Activated CD4-positive, CD25-positive, alpha-beta regulatory T cell (primary cell): ENCODE results near the gene SYT2.
"Not testable (repeated sequence)": the region's sequence is repeated elsewhere in the genome, so short reads cannot be mapped to it uniquely, and the experiment has no call there.

ENCODE experiments used
- DNase-seq, 4 experiments: peaks; one replicate each; lab custom pipeline; 2025; lab: John Stamatoyannopoulos, UW

SYT2 gene

DNA sequence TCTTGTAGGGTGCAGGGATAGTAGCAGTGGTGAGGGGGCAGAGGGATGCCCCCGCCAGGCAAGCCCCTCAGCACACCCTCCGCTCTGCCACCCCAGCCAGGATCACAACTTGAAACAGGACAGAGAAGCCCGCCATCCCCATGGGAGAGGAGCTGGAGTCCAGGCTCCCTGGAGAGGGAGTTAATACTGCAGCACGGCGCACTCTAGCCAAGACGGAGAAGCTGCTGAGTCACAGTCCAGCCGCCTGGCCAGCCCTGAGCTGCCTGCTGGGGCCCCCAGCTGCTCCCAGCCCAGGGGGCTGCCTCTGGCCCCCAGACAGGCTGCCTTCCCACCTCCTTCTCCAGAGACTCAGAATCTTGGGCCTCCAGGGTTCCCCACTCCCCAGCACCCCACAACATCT is 87.2 kb downstream of the SYT2 start:
- DNase-seq: no peak

DNA sequence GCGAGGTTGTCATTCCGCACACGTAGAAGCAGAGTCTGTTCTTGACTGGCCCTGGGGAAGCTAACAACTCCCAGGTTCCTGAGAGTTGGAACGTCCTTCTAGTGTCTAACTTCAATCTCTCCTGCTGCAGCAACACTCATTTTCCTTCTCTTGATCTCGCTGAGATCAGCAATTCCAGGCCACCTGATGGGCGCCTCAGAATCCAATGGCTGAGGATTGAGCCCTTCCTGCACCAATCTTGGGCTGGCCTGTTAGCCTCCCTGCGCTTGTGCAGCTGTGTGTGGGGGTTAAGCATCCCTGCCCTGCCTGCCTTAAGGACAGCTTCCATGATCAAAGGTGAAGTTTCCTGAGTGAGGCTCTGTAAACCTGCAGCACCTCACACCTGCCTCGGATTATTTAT is 87.9 kb downstream of the SYT2 start:
- no peak for DNase-seq

DNA sequence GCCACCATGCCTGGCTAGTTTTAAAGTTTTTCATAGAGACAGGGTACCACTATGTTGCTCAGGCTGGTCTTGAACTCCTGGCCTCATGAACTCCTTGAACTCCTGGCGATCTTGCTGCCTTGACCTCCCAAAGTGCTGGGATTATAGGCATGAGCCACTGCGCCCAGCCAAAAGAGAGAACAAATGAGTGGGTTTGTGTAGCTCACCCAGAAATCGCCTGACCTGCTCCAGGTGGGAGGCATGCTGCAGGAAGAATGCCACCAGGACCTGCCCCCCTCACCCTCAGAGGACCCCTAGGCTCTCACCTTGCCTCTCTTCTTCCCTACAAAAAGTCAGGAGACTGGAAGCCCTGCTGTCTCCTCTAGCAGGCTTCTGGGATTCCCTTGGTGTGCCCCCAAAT is 88.8 kb downstream of the SYT2 start:
- DNase-seq: no peak

DNA sequence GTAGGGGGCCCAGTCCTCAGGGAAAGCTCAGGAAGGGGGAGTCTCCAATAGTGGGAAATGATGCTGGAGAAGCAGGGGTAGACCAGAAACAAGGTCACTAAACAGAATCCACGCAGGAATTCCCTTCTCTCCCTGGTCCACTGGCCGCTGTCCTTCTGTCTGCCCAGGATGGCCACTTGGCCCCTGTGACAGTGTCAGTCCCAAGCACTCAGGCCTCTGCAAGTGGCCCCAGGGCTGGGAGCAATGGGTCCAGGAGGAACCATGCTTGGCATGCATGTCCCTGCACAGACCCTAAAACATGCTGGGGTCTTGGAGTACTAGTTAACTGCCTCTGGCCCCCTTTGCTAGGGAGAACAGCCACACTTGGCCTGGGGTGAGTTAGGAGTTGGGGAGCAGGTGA is 90.2 kb downstream of the SYT2 start:
- not testable (repeated sequence) for DNase-seq

DNA sequence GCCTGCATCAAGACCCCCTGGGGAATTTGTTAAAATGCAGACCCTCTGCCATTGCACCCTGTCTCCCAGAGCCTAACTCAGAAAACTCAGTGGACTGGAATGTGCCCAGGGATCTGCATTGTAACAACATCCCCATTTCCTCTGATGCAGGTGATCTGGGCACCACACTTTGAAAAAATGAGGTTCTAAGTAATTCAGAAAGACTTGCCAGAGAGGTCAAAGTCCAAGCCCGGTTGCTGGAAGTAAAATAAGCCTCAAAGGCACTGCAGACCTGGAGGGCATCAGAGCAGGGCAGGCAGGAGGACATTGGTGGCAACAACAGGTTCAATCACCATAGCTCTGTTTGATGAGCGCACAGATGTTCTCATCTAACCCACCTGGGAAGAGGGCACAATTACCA is 90.7 kb downstream of the SYT2 start:
- DNase-seq: no peak

DNA sequence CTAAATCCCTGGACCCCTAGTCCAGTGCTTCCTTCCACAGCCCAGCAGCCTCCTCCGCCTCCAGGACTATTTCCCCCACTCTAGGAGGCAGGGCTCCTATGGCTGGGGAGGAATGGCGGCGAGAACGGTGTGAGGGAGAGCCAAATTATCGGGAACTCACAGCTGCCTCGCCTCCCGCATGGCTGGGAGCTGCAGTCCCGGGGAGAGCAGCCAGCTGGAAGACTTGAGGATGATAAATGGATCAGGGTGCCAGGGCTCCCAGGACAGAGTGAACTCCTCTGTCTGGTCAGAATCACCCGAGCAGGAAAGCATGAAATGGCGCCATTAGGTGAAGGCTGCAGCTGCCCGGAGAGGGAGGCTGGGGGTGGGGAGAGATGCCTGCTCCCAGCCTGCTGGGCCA is 91.2 kb downstream of the SYT2 start:
- not testable (repeated sequence) for DNase-seq

DNA sequence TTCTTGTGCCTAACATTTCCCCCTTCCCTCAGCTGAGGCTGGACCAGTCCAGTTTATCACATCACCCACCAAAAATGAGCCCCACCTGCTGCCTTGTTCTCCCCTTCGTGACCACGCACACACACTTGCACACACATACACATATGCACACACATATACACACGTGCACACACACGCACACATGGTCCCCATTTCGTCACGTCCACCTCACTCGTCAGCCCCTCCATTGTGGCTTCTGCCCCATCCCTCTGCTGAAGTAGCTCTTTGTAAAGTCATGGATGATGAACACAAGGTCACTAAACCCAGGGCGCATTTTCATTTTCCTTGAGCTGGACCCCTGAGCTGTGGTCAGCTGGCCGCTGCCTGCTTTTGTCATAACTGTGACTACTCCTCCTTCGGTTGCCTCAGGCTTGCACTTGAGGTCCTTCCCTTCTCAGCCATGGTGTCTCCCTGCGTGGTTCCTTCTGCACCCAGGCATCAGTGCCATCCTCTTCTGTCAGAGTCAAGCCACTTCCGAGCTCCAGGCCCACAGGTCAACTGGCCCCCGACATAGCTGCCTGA is 93.8 kb downstream of the SYT2 start:
- no peak for DNase-seq

DNA sequence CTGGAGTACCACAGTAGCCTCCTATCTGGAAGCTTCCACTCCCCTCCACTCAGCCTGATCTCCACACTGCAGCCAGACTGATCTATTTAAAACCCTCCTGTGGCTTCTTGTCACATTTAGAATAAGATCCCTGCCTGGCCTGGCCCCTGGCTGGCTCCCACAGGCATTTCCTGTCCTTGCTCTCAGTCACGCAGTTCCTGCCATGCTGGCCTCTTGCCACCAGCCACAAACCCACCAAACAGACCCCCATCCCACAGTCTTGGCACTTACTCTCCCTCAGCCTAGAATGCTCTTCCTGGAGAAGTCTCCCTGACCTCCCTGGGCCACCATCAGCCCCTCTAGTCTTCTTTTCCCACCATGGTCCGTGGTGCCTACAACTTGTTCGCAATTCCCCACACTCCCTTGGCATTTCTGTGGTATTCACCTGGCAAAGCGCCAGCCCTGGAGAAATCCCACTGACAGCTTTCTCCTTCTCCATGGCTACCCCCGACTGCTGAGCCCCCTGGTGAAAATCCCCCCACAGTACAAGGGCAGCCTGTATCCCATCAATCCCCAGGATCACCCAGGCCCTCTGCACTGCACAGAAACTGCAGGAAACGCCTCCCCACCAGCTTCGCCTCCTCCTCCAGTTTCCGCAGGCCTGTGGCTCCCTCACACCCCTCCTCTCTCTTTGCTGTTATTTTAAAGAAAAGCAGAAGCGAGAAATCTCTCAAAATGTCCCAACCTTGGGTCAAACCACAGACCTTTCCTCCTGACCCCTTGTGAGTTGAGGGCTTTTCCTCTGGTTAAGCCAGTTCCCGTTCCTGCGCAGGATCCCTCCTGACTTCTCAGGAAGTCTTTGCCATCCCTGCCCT is 94.5 kb downstream of the SYT2 start:
- no peak for DNase-seq

DNA sequence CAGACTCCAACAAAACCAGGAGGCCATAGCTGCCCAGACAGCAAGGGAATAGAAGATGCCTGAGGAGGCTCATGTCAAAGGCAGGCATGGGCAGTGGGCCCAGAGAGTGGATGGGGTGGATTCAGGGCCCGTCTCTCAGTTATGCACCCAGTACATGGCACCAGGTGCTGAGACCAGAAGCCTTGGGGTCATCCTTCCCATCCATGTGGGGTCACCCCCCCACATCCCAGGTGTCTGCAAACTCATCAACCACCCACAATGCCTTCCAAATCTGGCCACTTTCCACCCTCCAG is 95.1 kb downstream of the SYT2 start:
- not testable (repeated sequence) for DNase-seq

DNA sequence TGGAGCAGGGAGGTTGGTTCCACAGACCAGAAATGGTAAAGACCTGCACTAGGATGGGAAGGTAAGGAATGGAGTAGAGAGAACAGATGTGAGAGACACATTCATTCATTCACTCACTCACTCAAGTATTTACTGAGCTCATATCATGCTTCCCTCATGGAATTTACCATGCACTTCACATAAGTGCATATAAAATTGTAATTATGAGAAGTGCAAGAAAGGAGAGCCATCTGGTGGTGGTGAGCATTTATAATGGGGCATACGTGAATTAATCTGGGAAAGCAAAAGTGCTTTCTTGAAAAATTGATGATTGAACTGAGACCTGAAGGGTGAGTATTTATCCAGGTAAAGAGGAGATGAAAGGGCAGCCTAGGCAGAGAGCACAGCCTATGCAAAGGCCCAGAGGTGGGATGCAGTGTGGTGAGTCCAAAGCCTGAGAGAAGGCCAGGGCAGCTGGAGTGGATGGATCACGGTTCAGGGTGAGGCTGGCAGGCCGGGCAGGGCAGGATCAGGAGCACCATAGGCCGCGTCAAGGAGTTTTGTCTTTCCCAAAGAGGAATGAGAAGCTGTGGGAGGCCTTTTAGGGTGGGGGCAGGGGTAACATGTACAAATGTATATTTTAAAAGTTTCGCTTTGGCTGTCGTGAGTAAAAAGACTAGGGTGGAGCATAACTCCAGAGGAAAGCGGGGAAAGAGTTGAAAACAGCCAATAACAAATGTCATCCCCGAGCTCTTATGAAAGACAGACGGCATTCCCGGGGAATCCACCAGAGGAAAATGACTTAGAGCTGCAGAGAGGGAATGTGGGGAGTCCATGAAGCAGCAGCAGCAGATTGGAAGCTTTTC is 95.7 kb downstream of the SYT2 start:
- not testable (repeated sequence) for DNase-seq

DNA sequence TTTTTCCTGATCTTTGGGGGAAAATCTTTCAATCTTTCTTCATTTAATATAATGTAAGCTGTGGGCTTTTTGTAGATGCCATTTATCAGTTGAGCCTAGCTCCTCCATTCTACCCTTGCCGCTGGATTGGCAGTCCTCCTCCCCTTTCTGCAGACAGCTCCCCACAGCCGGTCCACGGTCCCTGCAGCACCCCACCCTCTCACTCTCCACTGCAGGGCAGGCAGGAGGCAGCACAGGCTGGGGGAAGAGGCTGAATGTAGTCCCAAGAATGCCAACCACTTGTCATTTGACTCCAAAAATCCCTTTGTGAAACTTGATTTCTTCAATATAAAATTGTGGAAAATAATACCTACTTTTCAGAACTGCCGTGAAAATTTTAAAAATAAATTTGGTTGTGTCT is 96.7 kb downstream of the SYT2 start:
- DNase-seq: no peak

DNA sequence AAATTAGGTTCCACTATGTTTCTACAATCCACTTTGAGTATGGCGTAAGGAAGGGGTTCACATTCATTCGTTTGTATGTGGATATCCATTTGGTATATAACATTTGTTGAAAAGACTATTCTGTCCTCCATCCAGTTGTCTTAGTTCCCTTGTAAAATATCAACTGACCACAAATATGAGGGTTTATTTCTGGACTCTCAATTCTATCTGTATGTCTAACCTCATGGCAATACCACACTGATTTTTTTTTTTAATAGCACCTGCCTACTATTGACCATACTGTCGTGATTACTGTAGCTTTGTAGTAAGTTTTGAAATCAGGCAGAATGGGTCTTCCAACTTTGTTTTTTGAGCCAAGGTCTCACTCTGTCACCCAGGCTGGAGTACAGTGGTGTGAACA is 98.2 kb downstream of the SYT2 start:
- not testable (repeated sequence) for DNase-seq

DNA sequence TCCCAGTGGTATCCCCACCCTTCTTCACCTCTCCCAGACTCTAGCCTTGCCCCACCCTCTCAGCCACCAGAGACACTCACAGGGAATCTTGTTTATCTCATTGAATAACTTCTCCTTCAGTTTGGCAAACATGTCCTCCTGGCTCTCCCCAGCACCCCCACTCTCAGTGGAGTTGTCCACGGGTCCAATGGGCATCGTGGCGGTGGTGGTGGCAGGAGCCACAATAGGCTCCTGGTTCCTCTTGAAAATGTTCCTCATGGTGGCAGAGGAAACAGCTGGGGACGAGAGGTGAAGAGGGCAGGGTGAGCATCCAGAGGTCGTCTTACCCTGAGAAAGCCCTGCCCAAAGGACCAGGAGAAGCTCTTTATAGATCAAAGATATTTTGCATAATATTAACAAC is 104.7 kb downstream of the SYT2 start:
- DNase-seq: no peak

DNA sequence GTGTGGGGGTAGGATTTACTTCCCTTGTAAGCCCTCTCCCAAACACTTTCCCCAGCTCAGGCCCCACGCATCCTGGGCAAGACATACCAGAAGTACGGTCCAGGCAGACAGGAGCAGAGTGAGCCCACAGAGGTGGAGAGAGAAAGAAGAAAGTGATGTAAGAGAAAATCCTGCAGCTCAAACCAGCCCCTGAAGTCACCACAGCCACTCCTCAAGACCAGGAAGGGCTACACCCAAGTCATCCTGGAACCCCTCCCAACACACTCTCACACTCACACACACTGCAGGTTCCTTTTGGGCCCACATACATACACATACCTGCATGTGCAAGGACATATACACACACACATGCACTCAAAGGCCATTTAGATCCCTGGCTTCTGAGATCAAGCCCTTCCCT is 106.8 kb downstream of the SYT2 start:
- no peak for DNase-seq

DNA sequence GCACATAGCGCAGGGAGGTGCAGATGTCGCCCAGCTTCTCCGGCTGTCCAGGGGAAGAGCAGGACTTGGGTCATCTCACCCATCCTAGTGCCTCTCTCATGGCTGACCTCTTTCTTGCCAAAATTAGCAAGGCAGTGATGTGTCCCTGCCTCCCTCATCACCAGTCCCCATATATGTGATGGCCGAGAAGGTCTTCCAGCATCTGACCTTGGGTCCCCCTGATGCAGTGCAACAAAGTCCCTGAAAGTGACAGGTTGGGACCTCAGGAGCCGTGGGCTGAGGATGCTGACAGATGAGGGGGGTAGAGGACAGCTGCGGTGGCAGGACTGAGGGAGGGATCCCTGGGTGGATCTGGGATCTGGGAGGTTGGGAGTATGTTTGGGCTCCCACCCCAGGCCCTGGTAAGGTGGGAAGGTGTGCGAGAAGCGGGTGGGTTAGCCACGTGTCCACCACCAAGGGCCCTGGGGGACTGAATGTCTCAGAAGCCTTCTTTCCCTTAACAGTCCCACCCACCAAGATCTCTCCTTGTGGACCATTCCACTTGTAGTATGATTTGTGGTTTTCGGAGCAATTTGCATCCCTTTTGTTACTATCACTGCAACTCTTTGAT is 109.7 kb downstream of the SYT2 start:
- DNase-seq: no peak

DNA sequence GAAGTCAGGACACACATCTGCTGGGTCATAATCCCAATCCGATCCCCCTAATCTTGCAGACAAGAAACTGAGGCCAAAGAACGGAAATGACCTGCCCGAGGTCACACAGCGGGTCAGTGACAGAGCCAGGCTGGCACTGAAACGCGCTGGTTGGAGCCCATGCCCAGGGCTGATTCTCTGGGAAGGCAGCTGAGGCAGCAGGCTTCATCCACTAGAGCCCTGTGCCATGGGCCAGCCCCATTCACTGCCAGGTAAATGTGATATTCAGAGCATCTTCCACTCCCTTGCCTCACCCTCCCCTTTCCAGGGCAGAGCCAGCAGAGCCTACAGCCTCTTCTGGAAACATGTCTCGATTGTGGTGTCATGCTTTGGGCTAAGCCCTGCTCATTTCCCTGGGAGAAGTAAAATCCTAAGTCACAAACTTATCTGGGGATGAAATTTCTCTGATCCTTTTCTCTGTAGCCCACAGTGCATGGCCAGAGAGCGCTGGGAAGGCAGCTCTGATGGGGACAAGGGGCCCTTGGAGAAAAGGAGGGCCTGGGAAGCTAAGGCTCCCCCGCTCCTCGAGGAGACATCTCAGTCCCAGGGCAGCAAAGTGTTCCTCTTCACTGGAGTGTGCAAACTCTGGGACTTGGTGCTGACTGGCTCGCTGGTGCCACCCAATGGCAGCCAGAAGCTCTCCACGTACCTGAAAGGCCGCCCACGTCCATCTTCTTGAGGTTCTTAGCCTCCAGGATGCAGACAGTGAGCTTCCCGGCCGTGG is 110.4 kb downstream of the SYT2 start:
- DNase-seq: no peak

DNA sequence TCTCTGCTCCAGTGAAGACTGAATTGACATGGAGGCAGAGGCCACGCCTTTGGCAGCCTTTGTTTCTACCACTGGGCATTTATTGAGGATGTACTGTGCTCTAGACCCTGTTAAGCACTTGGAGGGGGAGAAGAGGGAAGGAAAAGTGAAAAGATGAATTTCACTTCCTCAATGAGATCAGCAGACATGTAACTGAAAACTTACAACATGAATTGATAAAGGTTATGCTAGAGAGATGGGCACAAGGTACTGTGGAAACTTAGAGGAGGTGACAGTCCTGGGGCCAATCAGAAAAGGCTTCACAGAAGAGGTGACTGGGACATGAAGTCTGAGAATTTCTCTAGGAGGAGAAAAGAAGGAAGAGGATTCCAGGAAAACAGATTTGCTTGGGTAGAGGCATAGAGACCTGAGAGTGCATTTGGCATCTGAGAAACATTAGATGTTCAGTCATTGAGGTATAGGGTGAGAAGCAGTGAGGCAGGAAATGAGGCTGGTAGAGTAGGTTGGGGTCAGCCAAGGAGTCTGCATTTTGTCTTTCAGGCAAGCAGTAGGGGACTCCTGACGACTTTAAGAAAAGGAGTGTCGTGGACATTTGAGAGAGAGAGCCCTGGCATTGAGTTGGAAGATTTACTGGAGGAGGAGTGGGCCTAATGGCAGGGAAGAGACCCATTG is 113.0 kb downstream of the SYT2 start:
- DNase-seq: no peak

DNA sequence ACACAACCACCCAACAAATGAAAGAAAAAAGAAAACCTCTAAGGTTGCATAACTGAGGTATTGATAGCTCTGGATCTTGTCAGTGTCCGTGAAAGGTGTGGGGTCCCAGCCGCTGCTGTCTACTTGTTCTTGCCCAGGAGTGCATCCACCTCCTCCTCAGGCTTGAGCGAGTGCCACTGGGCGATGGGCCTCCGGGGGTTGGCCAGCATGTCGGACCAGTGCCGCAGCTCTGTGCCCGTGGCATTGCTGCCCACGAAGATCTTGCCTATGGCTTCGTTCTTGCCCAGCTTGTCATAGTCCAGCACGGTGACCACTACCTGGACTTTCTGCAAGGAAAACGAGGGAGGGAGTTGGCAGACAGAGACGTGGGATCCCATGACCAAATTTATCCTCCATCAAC is 113.6 kb downstream of the SYT2 start:
- no peak for DNase-seq

DNA sequence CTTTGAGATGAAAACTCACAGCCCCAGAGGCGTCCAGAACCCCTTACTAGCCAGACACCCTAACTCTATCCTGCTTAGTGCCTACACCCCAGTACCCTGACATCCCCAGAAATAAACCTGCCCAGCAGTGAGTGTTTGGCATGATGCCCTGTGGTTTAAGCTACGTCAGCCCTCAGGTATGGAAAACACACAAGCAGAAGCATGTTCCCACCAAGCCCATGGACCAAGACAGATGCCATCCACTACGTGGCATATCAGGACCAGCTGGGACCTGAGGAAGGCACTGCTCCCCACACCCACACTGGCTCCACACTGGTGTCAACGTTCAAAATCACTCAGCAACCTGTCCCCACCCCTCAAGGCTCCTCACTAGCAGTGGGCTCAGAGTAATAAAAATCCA is 116.4 kb downstream of the SYT2 start:
- no peak for DNase-seq

DNA sequence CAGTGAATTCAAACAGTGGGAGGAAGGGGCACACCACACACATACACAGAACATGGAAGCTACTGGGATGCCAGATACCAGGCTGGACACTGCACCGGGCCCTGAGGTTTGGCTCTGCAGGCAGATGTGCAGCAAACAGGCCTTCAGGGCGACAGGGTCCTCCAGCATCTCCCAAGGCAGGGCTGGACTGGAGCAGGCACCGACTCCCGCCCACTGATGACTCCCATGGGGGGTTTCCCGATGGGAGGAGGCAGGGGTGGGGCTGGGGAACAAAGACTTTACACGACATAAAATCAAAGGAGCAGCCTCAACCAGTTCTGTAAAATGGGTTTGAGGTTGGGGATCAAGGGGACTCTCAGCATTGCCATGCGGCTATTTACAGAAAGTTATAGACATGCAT is 118.1 kb downstream of the SYT2 start:
- DNase-seq: no peak

DNA sequence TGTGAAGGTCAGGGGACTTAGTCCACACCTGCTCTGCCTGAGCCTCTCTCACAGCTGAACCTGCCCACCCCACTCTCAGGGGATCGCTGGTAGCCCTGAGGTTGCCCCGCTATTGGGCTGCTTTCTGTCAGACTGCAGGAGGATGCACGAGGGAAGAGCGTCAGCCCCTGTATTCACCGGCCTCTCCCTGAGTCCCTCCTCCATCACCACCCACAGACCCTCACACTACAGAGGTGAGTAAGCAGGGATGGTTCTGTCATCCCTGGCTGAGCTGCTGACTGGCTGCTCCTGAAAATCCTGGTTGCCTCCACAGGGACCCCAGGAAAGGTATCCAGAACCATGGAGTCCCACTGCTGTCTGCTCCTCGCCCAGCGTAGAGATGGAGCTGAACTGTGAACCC is 118.7 kb downstream of the SYT2 start:
- DNase-seq: no peak
